Right renal cortex interstitium (tissue), 3 donors: Measurements from ENCODE around the gene TMEM30A. TPM values are rescaled to one million over a fixed set of nuclear protein-coding genes. Genes with fewer than 3 reads are reported as not detected.

Experiments
- DNase-seq, 3 donors: peaks; one replicate each; pipeline ENCODE4 v3.0.0-alpha.2; 2013; ENCODE audit warnings: low read depth in 3 of 3, low spot score in 2 of 3
- polyA plus RNA-seq, 3 donors: library from polyadenylated mRNA; unstranded; fragments of 120-200 nt; gene quantifications; one replicate each; pipeline ENCODE4 v1.2.1, GENCODE V29; 2013; ENCODE audit not compliant: insufficient read length in 3 of 3

Gene TMEM30A
- polyA plus RNA-seq, 3 donors = 125 to 137 (median 130) TPM

GRCh38 chr6:75220357-75220756, 64.2 kb downstream of the TMEM30A start:
- DNase-seq = no peak

DNA sequence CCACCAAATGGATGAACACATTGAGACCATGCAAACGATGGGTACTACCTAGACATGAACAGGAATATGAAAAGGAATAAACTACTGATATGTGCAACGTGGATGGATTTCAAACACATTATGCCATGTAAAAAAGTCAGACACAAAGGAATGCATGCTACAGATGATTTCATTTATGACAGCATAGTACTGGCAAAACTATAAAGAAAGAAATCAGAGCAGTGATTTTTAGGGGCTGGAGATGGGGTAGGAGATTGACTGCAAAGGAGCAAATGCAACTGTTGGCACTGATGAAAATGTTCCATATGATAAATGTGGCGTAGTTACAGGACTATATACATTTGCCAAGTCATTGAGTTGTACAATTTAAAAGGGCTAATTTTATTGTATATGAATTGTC, 65.3 kb downstream of the TMEM30A start:
- DNase-seq = no peak

DNA sequence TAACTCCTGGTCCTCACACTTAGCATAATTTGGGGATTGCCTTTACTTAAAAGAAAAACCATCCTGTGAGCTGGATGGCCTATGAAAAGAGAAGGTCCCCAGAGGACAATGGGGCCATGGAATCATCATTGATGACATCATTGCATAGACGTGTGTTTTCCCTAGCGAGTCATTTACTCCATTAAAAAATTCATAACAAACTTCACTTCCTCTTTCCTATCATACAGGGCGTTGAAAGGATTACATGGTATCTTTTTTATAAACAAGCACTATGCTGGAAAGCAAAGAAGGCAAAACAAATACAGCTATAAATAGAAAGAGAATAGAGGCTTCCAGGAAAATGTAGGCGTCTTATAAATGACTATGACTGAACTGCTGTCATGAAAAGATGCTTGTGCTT, 67.4 kb downstream of the TMEM30A start:
- DNase-seq = no peak

DNA sequence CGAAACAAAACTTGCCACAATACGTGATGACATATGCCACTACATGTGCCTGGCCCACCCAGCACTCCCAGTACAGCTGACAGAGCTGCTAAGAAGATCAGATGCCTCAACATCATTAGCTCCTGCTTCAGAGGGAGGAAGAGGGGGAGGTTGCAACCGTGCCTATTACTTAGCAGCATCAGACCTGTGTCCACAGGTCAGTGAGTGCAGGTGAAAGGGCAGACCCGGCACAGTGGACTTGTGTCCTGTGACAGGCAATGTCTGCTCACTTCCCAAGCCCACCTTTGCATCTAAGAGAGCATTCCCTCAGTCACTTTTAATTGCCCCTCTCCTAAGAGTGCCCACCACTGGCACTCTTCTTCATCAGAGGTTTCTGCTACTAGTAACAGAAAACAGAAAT, 69.3 kb downstream of the TMEM30A start:
- no peak for DNase-seq

DNA sequence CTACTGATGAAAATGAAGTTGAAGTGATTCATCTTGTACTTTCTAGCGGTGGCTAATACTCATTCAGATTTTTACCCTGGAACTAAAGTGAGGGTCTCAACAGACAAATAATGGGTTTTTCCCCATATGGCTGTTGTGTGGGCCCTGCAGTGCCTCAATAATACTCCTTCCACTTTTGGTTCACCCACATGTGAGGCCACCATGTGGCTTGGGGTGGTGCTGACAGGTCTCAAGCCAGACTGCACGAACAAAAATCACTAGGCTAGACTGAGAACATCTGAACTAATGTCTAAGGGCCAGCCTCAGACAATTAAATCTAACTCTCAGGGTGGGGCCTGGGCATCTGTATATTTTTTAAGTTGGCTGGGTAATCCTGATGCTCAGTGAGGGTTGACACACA, 70.9 kb downstream of the TMEM30A start:
- DNase-seq = no peak

DNA sequence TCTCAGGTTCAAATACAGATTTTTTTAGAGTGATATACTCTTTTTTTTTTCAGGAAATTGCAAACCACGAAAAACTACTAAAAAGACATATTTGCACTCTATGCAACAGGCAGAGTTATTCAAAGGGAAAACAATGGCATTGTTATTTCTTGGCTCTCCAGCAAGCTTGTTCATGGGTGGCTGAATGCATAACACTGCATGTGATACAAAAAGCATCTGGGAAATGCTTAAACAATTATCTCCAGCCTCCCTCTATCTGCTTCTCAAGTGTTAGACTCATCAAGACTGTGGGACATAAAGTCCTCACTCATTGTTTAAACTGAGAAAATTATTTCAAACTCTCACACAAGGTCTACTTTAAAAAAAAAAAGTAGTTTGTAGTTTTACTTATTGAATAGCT, 71.5 kb downstream of the TMEM30A start:
- no peak for DNase-seq

DNA sequence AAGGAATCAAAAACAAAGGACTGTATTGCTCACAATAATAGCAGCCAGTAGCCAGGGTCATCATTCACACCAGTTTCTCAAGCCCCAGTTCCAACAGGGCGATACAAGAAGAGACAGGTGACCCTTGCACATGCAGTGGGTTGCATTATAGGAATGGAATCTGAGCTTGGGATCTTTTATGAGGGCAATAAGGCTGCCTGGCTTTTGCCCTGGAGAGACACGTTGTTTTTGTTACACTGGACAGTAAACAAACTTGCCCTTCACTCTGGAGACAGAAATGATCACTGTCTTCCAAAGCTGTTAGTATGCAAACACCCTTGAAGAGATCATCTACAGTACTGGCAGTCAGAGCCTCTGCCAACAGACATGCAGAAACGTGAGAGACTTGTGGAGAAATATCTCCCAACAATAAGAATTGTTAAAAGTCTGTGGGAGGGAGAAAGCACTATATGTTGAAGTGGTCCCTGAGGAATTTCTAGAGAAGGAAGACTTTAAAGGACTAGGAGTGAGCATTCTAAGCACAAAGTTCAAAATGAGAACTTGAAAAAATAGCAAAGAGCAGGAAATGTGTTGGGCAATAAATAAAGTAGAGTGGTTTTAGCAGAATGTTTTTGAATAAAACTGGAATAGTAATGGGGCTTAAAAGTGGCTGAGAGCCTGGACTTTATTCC, 72.5 kb downstream of the TMEM30A start:
- DNase-seq = no peak

GRCh38 chr6:75210885-75211739, 73.5 kb downstream of the TMEM30A start:
- no peak for DNase-seq

GRCh38 chr6:75209184-75209723, 75.3 kb downstream of the TMEM30A start:
- no peak for DNase-seq

GRCh38 chr6:75208298-75209183, 76.1 kb downstream of the TMEM30A start:
- peak in 1 of 3 donors; percentile 77 for DNase-seq

- no peak for DNase-seq
These were observed 77.8 kb downstream of the TMEM30A start for GRCh38 chr6:75206576-75207342.

- no peak for DNase-seq
These were observed 78.6 kb downstream of the TMEM30A start, which contains the start of gene COL12A1 for GRCh38 chr6:75205776-75206575. COL12A1 (minus strand) TSS chr6:75206053; CDS start chr6:75202792, 3,261 bp downstream.

DNA sequence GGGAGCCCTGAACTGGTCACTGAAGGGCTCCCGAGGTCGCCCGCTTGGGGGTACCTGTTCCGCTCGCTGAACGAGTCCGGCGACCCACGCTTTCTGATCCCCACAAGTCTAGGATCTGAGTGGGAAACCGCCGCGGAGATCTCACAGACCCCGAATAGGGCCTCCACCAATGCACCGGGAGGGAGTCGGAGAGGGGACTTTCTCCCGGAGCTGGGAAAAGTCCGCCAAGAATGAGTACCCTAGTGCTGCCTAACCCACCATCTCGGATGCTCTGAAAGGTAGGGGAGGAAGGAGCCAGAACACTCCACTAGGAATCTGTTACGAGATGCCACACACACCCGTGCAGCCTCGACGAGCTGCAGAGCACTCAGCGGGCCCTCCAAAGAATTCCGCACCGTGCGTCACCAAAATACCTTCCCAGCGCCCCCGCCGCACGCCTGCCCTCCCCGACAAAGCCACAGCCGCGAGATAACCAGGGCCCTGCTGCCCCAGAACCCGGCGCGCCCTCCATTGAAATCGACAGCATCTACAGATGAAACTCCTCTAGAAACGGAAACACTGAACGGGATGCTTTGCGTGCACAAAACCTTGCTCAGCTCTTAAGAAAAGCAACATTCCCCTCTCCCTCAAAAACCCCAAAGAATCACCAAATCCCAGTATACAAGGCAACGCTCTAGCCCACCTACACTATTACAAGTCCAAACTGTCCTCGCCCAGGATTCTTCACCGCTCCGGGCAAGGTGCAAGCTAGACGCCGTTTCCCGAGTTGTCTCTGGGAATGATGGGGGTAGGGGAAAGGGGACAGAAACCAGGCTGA, 79.4 kb downstream of the TMEM30A start:
- DNase-seq = no peak

DNA sequence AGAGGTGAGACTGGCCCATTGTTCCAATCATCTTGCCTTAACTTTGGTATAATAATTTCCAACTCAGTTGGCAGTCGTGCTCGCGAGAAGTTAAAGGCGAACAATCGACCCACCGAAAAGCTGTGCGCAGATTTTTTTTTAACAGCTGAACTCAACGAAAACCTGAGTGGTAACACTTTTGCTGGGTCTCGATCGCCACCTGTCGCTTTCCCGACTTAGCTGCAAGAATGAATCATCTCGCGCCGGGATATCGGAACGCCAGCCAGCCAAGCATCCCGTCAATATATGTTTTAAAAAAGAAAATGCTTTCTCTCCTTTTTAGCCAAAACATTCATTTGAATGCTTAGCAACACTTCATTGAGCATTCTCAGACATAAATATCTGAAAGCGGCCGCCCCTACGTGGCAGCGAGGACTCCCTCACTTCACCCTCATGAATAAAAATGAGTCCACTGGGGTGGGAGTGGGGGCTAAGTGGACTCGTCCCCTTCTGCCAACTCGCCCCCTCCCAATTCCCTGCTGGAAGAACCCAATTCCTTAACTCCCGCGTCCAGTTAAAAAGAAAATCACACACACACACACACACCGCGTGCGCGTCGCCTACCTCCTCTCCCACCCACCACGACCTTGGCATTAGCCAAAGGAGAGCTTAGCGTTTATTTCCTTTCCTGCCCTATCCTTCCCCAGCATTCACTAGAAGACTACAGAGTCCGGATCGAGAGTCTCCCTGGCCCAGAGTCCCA, 80.2 kb downstream of the TMEM30A start:
- no peak for DNase-seq

DNA sequence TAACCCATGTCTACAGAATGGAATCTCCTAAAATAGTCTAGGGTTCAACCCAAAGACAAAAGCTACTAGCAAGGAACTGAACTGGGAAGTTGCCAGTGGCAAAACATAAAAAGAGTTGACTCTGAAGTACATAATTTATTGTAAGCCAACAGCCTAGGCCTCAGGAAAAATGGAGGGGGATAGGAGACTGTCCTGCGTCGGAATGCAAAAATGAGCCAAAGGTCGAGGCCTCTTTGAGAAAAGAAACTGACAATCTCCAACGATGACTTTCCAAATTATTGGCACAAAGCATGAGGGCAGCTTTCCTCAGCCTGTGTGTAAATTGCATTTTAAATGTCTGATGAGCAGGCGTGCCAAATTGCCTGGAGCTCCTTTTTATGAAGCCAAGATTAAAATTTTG, 80.9 kb downstream of the TMEM30A start:
- no peak for DNase-seq
